ENCODE data around the gene ARL1. TPM values are rescaled to one million over a fixed set of nuclear protein-coding genes. Genes with fewer than 3 reads are reported as not detected.

The ARL1 gene
- total and polyA plus RNA-seq, 9 of the 15 experiments (the other 6 are each of a cell fraction or from before 2014, with no cell fraction given), result 53.0 to 127 (median 68.6) TPM

- TF ChIP-seq ZNF165 (CRISPR knock-in tag; IDR thresholded peaks at IDR 0.05; ENCODE audit: borderline replicate concordance) (no peak), SMARCA4 (IDR thresholded peaks at IDR 0.05) (peak; percentile 35), RAD21 (CRISPR knock-in tag; conservative IDR thresholded peaks at IDR 0.05 in 1 of 2, IDR thresholded peaks at IDR 0.05 in 1 of 2) (no peak), HLTF (IDR thresholded peaks at IDR 0.05) (peak; percentile 88), HDAC6 (IDR thresholded peaks at IDR 0.05; ENCODE audit: low read depth, low read length) (no peak), ZNF134 (CRISPR knock-in tag; conservative IDR thresholded peaks at IDR 0.05) (no peak), RBM34 (IDR thresholded peaks at IDR 0.05; ENCODE audit: borderline replicate concordance, insufficient read depth, low read length) (no peak), PHB2 (IDR thresholded peaks at IDR 0.05; ENCODE audit: low read depth) (no peak), JUND (IDR thresholded peaks at IDR 0.05; ENCODE audit: borderline replicate concordance, low read depth, low read length) (peak; percentile 64), JUND (tag; IDR thresholded peaks at IDR 0.05; ENCODE audit: borderline replicate concordance, low read depth, low read length) (peak; percentile 66; the same call in 1 of the 3 replicates), TAF9B (IDR thresholded peaks at IDR 0.05; ENCODE audit: partially characterized antibody) (peak; percentile 87), ZBTB2 (IDR thresholded peaks at IDR 0.05) (peak; percentile 87), TBP (optimal IDR thresholded peaks at IDR 0.05; ENCODE audit: low read depth, low read length) (peak; percentile 78), ZNF785 (CRISPR knock-in tag; IDR thresholded peaks at IDR 0.05) (no peak), ZNF347 (CRISPR knock-in tag; IDR thresholded peaks at IDR 0.05; ENCODE audit: low read depth) (no peak), CHD4 (IDR thresholded peaks at IDR 0.05; ENCODE audit: insufficient read depth, insufficient replicate concordance, low read depth, low read length, poor library complexity, severe bottlenecking) (no peak), RFX5 (IDR thresholded peaks at IDR 0.05; ENCODE audit: low read depth, low read length) (no peak), CBX3 (IDR thresholded peaks at IDR 0.05; ENCODE audit: borderline replicate concordance in 1 of 2, low read length in 2 of 2) (peak in 1 of 2 experiments; percentile 78; a peak in 2 of 3 replicates), STAT5A (IDR thresholded peaks at IDR 0.05; ENCODE audit: borderline replicate concordance, low read length) (no peak), RBFOX2 (IDR thresholded peaks at IDR 0.05; ENCODE audit: low read depth, low read length) (peak; percentile 95), KLF1 (tag; IDR thresholded peaks at IDR 0.05) (no peak)
- TF ChIP-seq, protein P1, sequence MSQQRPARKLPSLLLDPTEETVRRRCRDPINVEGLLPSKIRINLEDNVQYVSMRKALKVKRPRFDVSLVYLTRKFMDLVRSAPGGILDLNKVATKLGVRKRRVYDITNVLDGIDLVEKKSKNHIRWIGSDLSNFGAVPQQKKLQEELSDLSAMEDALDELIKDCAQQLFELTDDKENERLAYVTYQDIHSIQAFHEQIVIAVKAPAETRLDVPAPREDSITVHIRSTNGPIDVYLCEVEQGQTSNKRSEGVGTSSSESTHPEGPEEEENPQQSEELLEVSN (IDR thresholded peaks at IDR 0.05; ENCODE audit: borderline replicate concordance in 1 of 2, extremely low read depth in 1 of 2, insufficient read depth in 1 of 2, insufficient read length in 1 of 2, low read depth in 1 of 2, low read length in 1 of 2, poor library complexity in 1 of 2, severe bottlenecking in 1 of 2), result peak; percentile 41 to 62
Measured at GRCh38 chr12:101407436-101408345, at the start of gene ARL1 (continued).

All from K562 (cell line).